Sigmoid colon (tissue), 7 donors: ENCODE measurements around the gene POM121L2. TPM values are rescaled to one million over a fixed set of nuclear protein-coding genes. Genes with fewer than 3 reads are reported as not detected.
A peak's percentile ranks its signal among the peaks of the same experiment; 100 is the strongest.

Experiments used
- DNase-seq: peaks from one replicate; pipeline ENCODE4 v3.0.0-alpha.2; 2019
- H3K27ac ChIP-seq, 4 donors: fragments of 200-600 bp; sonication (generic); one replicate each; pipeline ENCODE4 v1.5.1; 2016 to 2019; ENCODE audit warnings: mild to moderate bottlenecking in 1 of 4
- H3K27me3 ChIP-seq, 3 donors: fragments of 200-600 bp; sonication (generic); one replicate each; pipeline ENCODE4 v1.5.1; 2019; ENCODE audit warnings: mild to moderate bottlenecking in 1 of 3
- H3K36me3 ChIP-seq, 4 donors: fragments of 200-600 bp; sonication (generic); one replicate each; pipeline ENCODE4 v1.5.1; 2016 to 2019
- H3K4me1 ChIP-seq, 4 donors: fragments of 200-600 bp; sonication (generic); one replicate each; pipeline ENCODE4 v1.5.1; 2017 to 2019
- H3K4me3 ChIP-seq, 4 donors: fragments of 200-600 bp; sonication (generic); one replicate each; pipeline ENCODE4 v1.5.1; 2017 to 2019; ENCODE audit warnings: mild to moderate bottlenecking in 2 of 4, moderate library complexity in 1 of 4
- H3K9me3 ChIP-seq, 4 donors: fragments of 200-600 bp in 3 of 4; sonication (generic) in 3 of 4; one replicate each; pipeline versions ENCODE4 v1.5.1 to v1.6.1; 2013 to 2019
- CTCF ChIP-seq, 4 experiments: fragments of 450-650 bp in 3 of 4; fragments of 200-600 bp in 1 of 4; IDR thresholded peaks; one replicate each; pipeline ENCODE4 v1.5.1; 2016 to 2019; ENCODE audit warnings: antibody characterized with exemption in 4 of 4, mild to moderate bottlenecking in 3 of 4, moderate library complexity in 2 of 4
- EP300 ChIP-seq, 4 donors: sonication (generic); formaldehyde crosslinking; IDR thresholded peaks; one replicate each; pipeline ENCODE4 v1.6.1; 2017; ENCODE audit warnings: antibody characterized with exemption in 4 of 4
- POLR2A ChIP-seq, 2 donors: fragments of 450-650 bp; IDR thresholded peaks; one replicate each; pipeline ENCODE4 v1.6.1; 2016; ENCODE audit warnings: antibody characterized with exemption in 2 of 2, mild to moderate bottlenecking in 2 of 2, moderate library complexity in 2 of 2
- POLR2AphosphoS5 ChIP-seq, 4 donors: sonication (generic); formaldehyde crosslinking; IDR thresholded peaks; one replicate each; pipeline ENCODE4 v1.6.1; 2017; ENCODE audit warnings: antibody characterized with exemption in 4 of 4
- WGBS, 2 donors: extraction: QIAGEN DNeasy Blood & Tissue Kit; methylation state at CpG; one replicate each; pipeline ENCODE4 v1.1.7; 2013; 5-methylcytosine and 5-hydroxymethylcytosine counted together
- intact Hi-C: fragments of 100-400 bp; cut with DNase I; formaldehyde crosslinking; loops from one replicate; pipeline ENCODE4 v1.15.1; 2023
- polyA plus RNA-seq, 3 donors: library from polyadenylated mRNA; stranded (reverse); fragments of 200-250 nt; gene quantifications; one replicate each; pipeline ENCODE4 v1.2.3, GENCODE V29; 2013
- total RNA-seq, 4 donors: library from RNA; depleted of rRNA; stranded (reverse); fragments of >200 nt; gene quantifications; one replicate each; pipeline ENCODE4 v1.1.0, GENCODE V29; 2016
- donor health status: healthy with polysubstance abuse.
- donor health status: Bipolar disorder and iron deficiency.
- donor health status: healthy.

The POM121L2 gene
- total and polyA plus RNA-seq, 7 donors, result not detected

GRCh38 chr6:27321901-27322300 is 9.8 kb upstream of the POM121L2 start:
- 85 to 88% methylated on average over 4 of the region's 4 CpGs for WGBS, 2 donors
- H3K4me3 ChIP-seq, result no peak overlapping the region
- intact Hi-C loops, result no loop called here

GRCh38 chr6:27321370-27321769 is 9.3 kb upstream of the POM121L2 start:
- no peaks in the 10 kb centered on the region for H3K9me3 ChIP-seq
- H3K36me3 ChIP-seq, result no peaks in the 10 kb centered on the region
- H3K27me3 ChIP-seq, result peaks cover 0 to 14% (median 0%) of the 10 kb centered on the region in 3 donors
- DNase-seq, result no peak
- no peak overlapping the region for H3K27ac ChIP-seq
- intact Hi-C loops, result no loop called here
- no peak overlapping the region for H3K4me3 ChIP-seq
- TF ChIP-seq EP300 (IDR thresholded peaks at IDR 0.05) (no peak), CTCF (IDR thresholded peaks at IDR 0.05) (no peak), POLR2A (IDR thresholded peaks at IDR 0.05) (no peak), POLR2AphosphoS5 (IDR thresholded peaks at IDR 0.05) (no peak)
- H3K4me1 ChIP-seq, result no peaks in the 10 kb centered on the region

More at GRCh38 chr6:27321901-27322300, 9.8 kb upstream of the POM121L2 start:
- Histone ChIP-seq H3K9me3 (no peaks in the 10 kb centered on the region), H3K27ac (no peak overlapping the region), H3K4me1 (no peaks in the 10 kb centered on the region), H3K36me3 (no peaks in the 10 kb centered on the region), H3K27me3 (peaks cover 0 to 14% (median 0%) of the 10 kb centered on the region in 3 donors)
- DNase-seq, result no peak
- TF ChIP-seq POLR2A (IDR thresholded peaks at IDR 0.05), result no peak
- no peak for TF ChIP-seq EP300 (IDR thresholded peaks at IDR 0.05)
- TF ChIP-seq CTCF (IDR thresholded peaks at IDR 0.05), result no peak
- TF ChIP-seq POLR2AphosphoS5 (IDR thresholded peaks at IDR 0.05), result no peak

GRCh38 chr6:27318973-27319372 is 6.9 kb upstream of the POM121L2 start:
- Histone ChIP-seq H3K36me3 (no peaks in the 10 kb centered on the region), H3K4me1 (no peaks in the 10 kb centered on the region), H3K27ac (no peak overlapping the region), H3K9me3 (no peaks in the 10 kb centered on the region), H3K27me3 (peaks cover 0 to 5% (median 0%) of the 10 kb centered on the region in 3 donors), H3K4me3 (no peak overlapping the region)
- WGBS, 2 donors, result 63 to 66% methylated on average over 2 of the region's 2 CpGs
- intact Hi-C loops, result no loop called here
- TF ChIP-seq POLR2A (IDR thresholded peaks at IDR 0.05) (no peak), POLR2AphosphoS5 (IDR thresholded peaks at IDR 0.05) (no peak), EP300 (IDR thresholded peaks at IDR 0.05) (no peak), CTCF (IDR thresholded peaks at IDR 0.05) (no peak)
- DNase-seq, result no peak

- TF ChIP-seq POLR2A (IDR thresholded peaks at IDR 0.05), result no peak
- no peak for TF ChIP-seq EP300 (IDR thresholded peaks at IDR 0.05)
- no peak for TF ChIP-seq POLR2AphosphoS5 (IDR thresholded peaks at IDR 0.05)
- no peak for TF ChIP-seq CTCF (IDR thresholded peaks at IDR 0.05)
- Histone ChIP-seq H3K9me3 (no peaks in the 10 kb centered on the region), H3K36me3 (no peaks in the 10 kb centered on the region), H3K27me3 (peaks cover 13 to 50% (median 38%) of the 10 kb centered on the region in 3 donors), H3K4me1 (peaks cover 0 to 14% (median 11%) of the 10 kb centered on the region in 4 donors), H3K27ac (no peak overlapping the region), H3K4me3 (no peak overlapping the region)
- no peak for DNase-seq
- intact Hi-C loops, result no loop called here
- WGBS, 2 donors, result 84 to 92% methylated on average over 2 of the region's 2 CpGs
Measured at GRCh38 chr6:27314046-27314445, 2.0 kb upstream of the POM121L2 start.

GRCh38 chr6:27312950-27313271 is 838 bp upstream of the POM121L2 start:
- no peak for TF ChIP-seq CTCF (IDR thresholded peaks at IDR 0.05)
- no peak for TF ChIP-seq POLR2A (IDR thresholded peaks at IDR 0.05)
- no peak for TF ChIP-seq EP300 (IDR thresholded peaks at IDR 0.05)
- TF ChIP-seq POLR2AphosphoS5 (IDR thresholded peaks at IDR 0.05), result no peak
- WGBS, 2 donors, result 6 to 13% methylated on average over 8 of the region's 8 CpGs
- DNase-seq, result no peak
- H3K4me3 ChIP-seq, result peak overlapping the region in 3 of 4 donors; percentile 29 to 50 (median 44)
- H3K4me1 ChIP-seq, result peaks cover 0 to 14% (median 11%) of the 10 kb centered on the region in 4 donors
- no peaks in the 10 kb centered on the region for H3K9me3 ChIP-seq
- peaks cover 13 to 62% (median 41%) of the 10 kb centered on the region in 3 donors for H3K27me3 ChIP-seq
- intact Hi-C loops, result no loop called here
- H3K27ac ChIP-seq, result no peak overlapping the region
- H3K36me3 ChIP-seq, result no peaks in the 10 kb centered on the region
